Renal pelvis (tissue), 4 donors: Measurements from ENCODE around the gene MYOM3. TPM values are rescaled to one million over a fixed set of nuclear protein-coding genes. Genes with fewer than 3 reads are reported as not detected.
"Not testable (repeated sequence)": the region's sequence is repeated elsewhere in the genome, so short reads cannot be mapped to it uniquely, and the experiment has no call there.

Source experiments
- DNase-seq: peaks from one replicate; pipeline ENCODE4 v3.0.0-alpha.2; 2013
- polyA plus RNA-seq, 3 donors: library from polyadenylated mRNA; unstranded; fragments of 120-200 nt; gene quantifications; one replicate each; pipeline ENCODE4 v1.2.1, GENCODE V29; 2013; ENCODE audit not compliant: insufficient read length in 3 of 3

MYOM3 gene
- polyA plus RNA-seq, 3 donors: 17.6 to 37.9 (median 18.0) TPM

- DNase-seq: no peak
Measured at GRCh38 chr1:24074817-24075589, 36.9 kb downstream of the MYOM3 start.

GRCh38 chr1:24074196-24074595, 37.7 kb downstream of the MYOM3 start:
- DNase-seq: no peak

GRCh38 chr1:24071941-24072340, 40.0 kb downstream of the MYOM3 start:
- no peak for DNase-seq

GRCh38 chr1:24070821-24071393, 41.0 kb downstream of the MYOM3 start:
- peak; percentile 79 for DNase-seq

GRCh38 chr1:24069817-24070216, 42.1 kb downstream of the MYOM3 start:
- no peak for DNase-seq

- DNase-seq: no peak
Measured at GRCh38 chr1:24067978-24068377, 44.0 kb downstream of the MYOM3 start.

- no peak for DNase-seq
Measured at GRCh38 chr1:24065304-24065703, 46.6 kb downstream of the MYOM3 start.

GRCh38 chr1:24062221-24062620, 49.7 kb downstream of the MYOM3 start:
- DNase-seq: no peak

GRCh38 chr1:24060482-24060881, 51.5 kb downstream of the MYOM3 start:
- DNase-seq: no peak

GRCh38 chr1:24058671-24059455, 53.1 kb downstream of the MYOM3 start:
- DNase-seq: no peak

GRCh38 chr1:24057171-24057570, 54.8 kb downstream of the MYOM3 start:
- no peak for DNase-seq

GRCh38 chr1:24055681-24056080, 56.3 kb downstream of the MYOM3 start:
- DNase-seq: no peak

GRCh38 chr1:24052220-24052619, 59.7 kb downstream of the MYOM3 start:
- no peak for DNase-seq

- DNase-seq: no peak
Measured at GRCh38 chr1:24051206-24051945, 60.6 kb downstream of the MYOM3 start.

- DNase-seq: no peak
Measured at GRCh38 chr1:24049733-24050132, 62.2 kb downstream of the MYOM3 start.

GRCh38 chr1:24048894-24049293, 63.0 kb downstream of the MYOM3 start:
- DNase-seq: not testable (repeated sequence)

GRCh38 chr1:24048205-24048869, 63.6 kb downstream of the MYOM3 start:
- no peak for DNase-seq

GRCh38 chr1:24047110-24047477, 64.8 kb downstream of the MYOM3 start:
- DNase-seq: no peak

GRCh38 chr1:24045771-24046170, 66.2 kb downstream of the MYOM3 start:
- DNase-seq: no peak

- not testable (repeated sequence) for DNase-seq
Measured at GRCh38 chr1:24044672-24045071, 67.3 kb downstream of the MYOM3 start.

GRCh38 chr1:24043345-24044032, 68.4 kb downstream of the MYOM3 start:
- DNase-seq: no peak
